Nephron (organoid): ENCODE results near the gene ABCA9.

Experiments used
- H3K27ac Mint-ChIP-seq, 3 experiments: 2 replicates each; pipeline ENCODE4 v1.8.0; 2020; ENCODE audit warnings: mixed read lengths in 3 of 3, mild to moderate bottlenecking in 2 of 3, moderate library complexity in 1 of 3
- H3K27me3 Mint-ChIP-seq: 2 replicates; pipeline ENCODE4 v1.8.0; 2021; ENCODE audit warnings: low read depth, mild to moderate bottlenecking, moderate library complexity, mixed read lengths
- H3K36me3 Mint-ChIP-seq: 2 replicates; pipeline ENCODE4 v1.8.0; 2020; ENCODE audit warnings: low read depth, mixed read lengths
- H3K4me1 Mint-ChIP-seq: 2 replicates; pipeline ENCODE4 v1.8.0; 2020; ENCODE audit warnings: mixed read lengths
- H3K4me3 Mint-ChIP-seq, 3 experiments: 2 replicates each; pipeline ENCODE4 v1.8.0; 2020; ENCODE audit warnings: mild to moderate bottlenecking in 3 of 3, mixed read lengths in 3 of 3, moderate library complexity in 2 of 3
- H3K9me3 Mint-ChIP-seq: 2 replicates; pipeline ENCODE4 v1.8.0; 2020; ENCODE audit warnings: mixed read lengths
- CTCF ChIP-seq, 3 experiments: fragments of 200-600 bp; sonication (generic); IDR thresholded peaks; one replicate each; pipeline ENCODE4 v1.5.0; 2021; ENCODE audit warnings: antibody characterized with exemption in 3 of 3; ENCODE audit not compliant: unreplicated experiment in 3 of 3

Gene ABCA9

GRCh38 chr17:69047368-69048263 is 13.1 kb downstream of the ABCA9 start:
- H3K27me3 Mint-ChIP-seq = no peaks in the 10 kb centered on the region
- peaks cover 11% of the 10 kb centered on the region for H3K9me3 Mint-ChIP-seq
- H3K36me3 Mint-ChIP-seq = peaks cover 14% of the 10 kb centered on the region
- TF ChIP-seq CTCF (IDR thresholded peaks at IDR 0.05; ENCODE audit: unreplicated experiment in 3 of 3) = no peak
- H3K27ac Mint-ChIP-seq = peak overlapping the region; percentile 85 to 96 (median 94)
- H3K4me3 Mint-ChIP-seq = no peak overlapping the region
- peaks cover 24% of the 10 kb centered on the region for H3K4me1 Mint-ChIP-seq

GRCh38 chr17:69046121-69046807 is 14.5 kb downstream of the ABCA9 start:
- peaks cover 19% of the 10 kb centered on the region for H3K4me1 Mint-ChIP-seq
- peak overlapping the region; percentile 56 to 78 (median 73) for H3K27ac Mint-ChIP-seq
- no peaks in the 10 kb centered on the region for H3K27me3 Mint-ChIP-seq

GRCh38 chr17:69045646-69046045 is 15.1 kb downstream of the ABCA9 start:
- no peak overlapping the region for H3K4me3 Mint-ChIP-seq
- TF ChIP-seq CTCF (IDR thresholded peaks at IDR 0.05; ENCODE audit: unreplicated experiment in 3 of 3) = no peak
- H3K4me1 Mint-ChIP-seq = peaks cover 13% of the 10 kb centered on the region
- peak overlapping the region; percentile 48 to 82 (median 60) for H3K27ac Mint-ChIP-seq
- H3K36me3 Mint-ChIP-seq = peaks cover 9% of the 10 kb centered on the region
- no peaks in the 10 kb centered on the region for H3K9me3 Mint-ChIP-seq
- no peaks in the 10 kb centered on the region for H3K27me3 Mint-ChIP-seq

More at GRCh38 chr17:69046121-69046807, 14.5 kb downstream of the ABCA9 start:
- Mint-ChIP-seq H3K9me3 (peaks cover 4% of the 10 kb centered on the region), H3K4me3 (no peak overlapping the region), H3K36me3 (peaks cover 12% of the 10 kb centered on the region)
- TF ChIP-seq CTCF (IDR thresholded peaks at IDR 0.05; ENCODE audit: unreplicated experiment in 3 of 3) = no peak

GRCh38 chr17:69044371-69044770 is 16.4 kb downstream of the ABCA9 start:
- Mint-ChIP-seq H3K27ac (no peak overlapping the region), H3K4me1 (peaks cover 10% of the 10 kb centered on the region), H3K36me3 (peaks cover 9% of the 10 kb centered on the region)

GRCh38 chr17:69043098-69043734 is 17.5 kb downstream of the ABCA9 start:
- no peak overlapping the region for H3K27ac Mint-ChIP-seq
- H3K4me1 Mint-ChIP-seq = peaks cover 10% of the 10 kb centered on the region
- no peak overlapping the region for H3K4me3 Mint-ChIP-seq
- TF ChIP-seq CTCF (IDR thresholded peaks at IDR 0.05; ENCODE audit: unreplicated experiment in 3 of 3) = no peak
- no peaks in the 10 kb centered on the region for H3K27me3 Mint-ChIP-seq
- peaks cover 10% of the 10 kb centered on the region for H3K36me3 Mint-ChIP-seq
- peaks cover 12% of the 10 kb centered on the region for H3K9me3 Mint-ChIP-seq

More at GRCh38 chr17:69044371-69044770, 16.4 kb downstream of the ABCA9 start:
- Mint-ChIP-seq H3K9me3 (peaks cover 4% of the 10 kb centered on the region), H3K4me3 (no peak overlapping the region), H3K27me3 (no peaks in the 10 kb centered on the region)
- TF ChIP-seq CTCF (IDR thresholded peaks at IDR 0.05; ENCODE audit: unreplicated experiment in 3 of 3) = no peak
